Mammary epithelial cell (primary cell): Measurements from ENCODE around the gene GFRA1.

ENCODE experiments used
- CTCF ChIP-seq, 2 donors: IDR thresholded peaks in 1 of 2; conservative IDR thresholded peaks in 1 of 2; 2 replicates each; pipeline ENCODE4 v1.5.1; 2011 to 2012; ENCODE audit warnings: inconsistent platforms in 2 of 2, low read length in 2 of 2, mild to moderate bottlenecking in 2 of 2, control low read depth in 1 of 2, low read depth in 1 of 2; ENCODE audit not compliant: insufficient read depth in 1 of 2; ENCODE audit errors: extremely low read depth in 1 of 2
- EZH2 ChIP-seq: IDR thresholded peaks from 2 replicates; pipeline ENCODE4 v1.6.1; 2012; ENCODE audit warnings: low read length, inconsistent platforms, borderline replicate concordance

- no peak for TF ChIP-seq CTCF (conservative IDR thresholded peaks at IDR 0.05 in 1 of 2, IDR thresholded peaks at IDR 0.05 in 1 of 2; ENCODE audit: extremely low read depth in 1 of 2, insufficient read depth in 1 of 2, low read depth in 1 of 2, low read length in 2 of 2)
- TF ChIP-seq EZH2 = no peak
Measured at GRCh38 chr10:116201011-116201410, 72.0 kb downstream of the GFRA1 start.
